IMR-90 (cell line): ENCODE measurements around the gene ATXN1. TPM values are rescaled to one million over a fixed set of nuclear protein-coding genes. Genes with fewer than 3 reads are reported as not detected.

Source experiments
- ATAC-seq: fragments of 200-7000 bp; cut with Tn5 transposase; 2 replicates; pipeline ENCODE4 v1.9.1; 2020; ENCODE audit warnings: low read depth, mild to moderate bottlenecking, moderate library complexity
- BruUV-seq: library from RNA; stranded (reverse); fragments of 400-500 nt; replicated peaks from 2 replicates; lab custom pipeline; 2021; lab: Mats Ljungman, UMichigan
- CTCF ChIA-PET: fragments of 300-600 bp; formaldehyde crosslinking; extraction: SDS; loops from one replicate; lab custom pipeline; 2021; ENCODE audit warnings: antibody characterized with exemption; lab: Yijun Ruan, JAX
- POLR2A ChIA-PET: fragments of 300-600 bp; sonication (Branson Sonifier 250); formaldehyde crosslinking; loops from one replicate; lab custom pipeline; 2022; ENCODE audit warnings: antibody characterized with exemption; ENCODE audit not compliant: unreplicated experiment; lab: Charles Lee
- DNase-seq: peaks from one replicate; pipeline ENCODE4 v3.0.0; 2013
- H2AFZ ChIP-seq: replicated peaks from 2 replicates; pipeline ENCODE3; 2013; ENCODE audit warnings: low read length, mild to moderate bottlenecking; ENCODE audit not compliant: poor library complexity
- H2AK5ac ChIP-seq: 2 replicates; pipeline ENCODE4 v1.6.1; 2013; ENCODE audit warnings: low read depth, low read length, inconsistent platforms
- H2AK9ac ChIP-seq: replicated peaks from 2 replicates; pipeline ENCODE3; 2013; ENCODE audit warnings: mild to moderate bottlenecking, low read depth, low read length, moderate library complexity; ENCODE audit not compliant: poor library complexity
- H2BK120ac ChIP-seq: 2 replicates; pipeline ENCODE4 v1.6.1; 2013; ENCODE audit warnings: low read depth, low read length, inconsistent platforms
- H2BK15ac ChIP-seq: 3 replicates; pipeline ENCODE4 v1.6.1; 2013; ENCODE audit warnings: low read depth, low read length, inconsistent platforms
- H2BK20ac ChIP-seq: 2 replicates; pipeline ENCODE4 v1.6.1; 2013; ENCODE audit warnings: low read depth, mild to moderate bottlenecking, inconsistent platforms, low read length, moderate library complexity
- H2BK5ac ChIP-seq: 2 replicates; pipeline ENCODE4 v1.6.1; 2013; ENCODE audit warnings: mild to moderate bottlenecking, low read depth, low read length, inconsistent platforms; ENCODE audit not compliant: poor library complexity, severe bottlenecking
- H3K14ac ChIP-seq: replicated peaks from 2 replicates; pipeline ENCODE4 v1.6.1; 2013; ENCODE audit warnings: low read depth, low read length, inconsistent platforms
- H3K18ac ChIP-seq: 2 replicates; pipeline ENCODE4 v1.6.1; 2013; ENCODE audit warnings: low read depth, low read length, control low read depth
- H3K23ac ChIP-seq: 2 replicates; pipeline ENCODE4 v1.6.1; 2013; ENCODE audit warnings: low read depth, low read length, inconsistent platforms
- H3K27ac ChIP-seq: 2 replicates; pipeline ENCODE4 v1.5.1; 2013; ENCODE audit warnings: mild to moderate bottlenecking, control low read depth, low read length; ENCODE audit not compliant: insufficient read depth
- H3K27me3 ChIP-seq: 2 replicates; pipeline ENCODE4 v1.6.1; 2013; ENCODE audit warnings: low read length; ENCODE audit not compliant: control insufficient read depth, insufficient read depth
- H3K36me3 ChIP-seq: 2 replicates; pipeline ENCODE4 v1.6.1; 2013; ENCODE audit warnings: low read length, mixed read lengths; ENCODE audit not compliant: control insufficient read depth, insufficient read depth
- H3K4ac ChIP-seq: 2 replicates; pipeline ENCODE4 v1.6.1; 2013; ENCODE audit warnings: low read depth, low read length, inconsistent platforms
- H3K4me1 ChIP-seq: 2 replicates; pipeline ENCODE4 v1.6.1; 2013; ENCODE audit warnings: low read length, mixed read lengths; ENCODE audit not compliant: control insufficient read depth, insufficient read depth
- H3K4me2 ChIP-seq: 2 replicates; pipeline ENCODE4 v1.6.1; 2013; ENCODE audit warnings: low read depth, mild to moderate bottlenecking, control low read depth, low read length, moderate library complexity
- H3K4me3 ChIP-seq: 2 replicates; pipeline ENCODE4 v1.5.1; 2013; ENCODE audit warnings: low read depth, mild to moderate bottlenecking, control low read depth, low read length, moderate library complexity; ENCODE audit not compliant: insufficient read depth
- H3K56ac ChIP-seq: 2 replicates; pipeline ENCODE4 v1.6.1; 2013; ENCODE audit warnings: low read length, inconsistent platforms; ENCODE audit not compliant: insufficient read depth; ENCODE audit errors: extremely low read depth
- H3K79me1 ChIP-seq, 2 experiments: 2 replicates each; pipeline ENCODE4 v1.6.1; 2013; ENCODE audit warnings: low read length in 2 of 2, inconsistent platforms in 1 of 2, low read depth in 1 of 2
- H3K9ac ChIP-seq: 2 replicates; pipeline ENCODE4 v1.6.1; 2013; ENCODE audit warnings: low read depth, low read length, control low read depth
- H3K9me1 ChIP-seq: 2 replicates; pipeline ENCODE4 v1.6.1; 2013; ENCODE audit warnings: low read length, inconsistent platforms; ENCODE audit not compliant: insufficient read depth
- H3K9me3 ChIP-seq: 2 replicates; pipeline ENCODE4 v1.6.1; 2013; ENCODE audit warnings: low read length; ENCODE audit not compliant: control insufficient read depth, insufficient read depth
- H4K20me1 ChIP-seq: 2 replicates; pipeline ENCODE4 v1.6.1; 2013; ENCODE audit warnings: low read length, inconsistent platforms; ENCODE audit not compliant: insufficient read depth
- H4K5ac ChIP-seq: 2 replicates; pipeline ENCODE4 v1.6.1; 2013; ENCODE audit warnings: mild to moderate bottlenecking, low read depth, low read length, control low read depth
- H4K8ac ChIP-seq, 2 experiments: 2 replicates each; pipeline ENCODE4 v1.6.1; 2013; ENCODE audit warnings: low read depth in 2 of 2, low read length in 2 of 2, control low read depth in 1 of 2, inconsistent platforms in 1 of 2
- H4K91ac ChIP-seq: 2 replicates; pipeline ENCODE4 v1.6.1; 2013; ENCODE audit warnings: low read depth, low read length, inconsistent platforms; ENCODE audit not compliant: insufficient read depth
- BHLHE40 ChIP-seq: fragments of 150-350 bp; IDR thresholded peaks from 2 replicates; pipeline ENCODE4 v1.6.1; 2016; ENCODE audit warnings: mild to moderate bottlenecking, low read depth, low read length
- CEBPB ChIP-seq: IDR thresholded peaks from 2 replicates; pipeline ENCODE4 v1.6.1; 2012; ENCODE audit warnings: low read depth, low read length, improper control_type of control experiment
- FOS ChIP-seq: fragments of 150-350 bp; IDR thresholded peaks from 2 replicates; pipeline ENCODE4 v1.6.1; 2016; ENCODE audit warnings: low read depth, low read length
- MAFK ChIP-seq: IDR thresholded peaks from 2 replicates; pipeline ENCODE4 v1.6.1; 2012; ENCODE audit warnings: low read depth, low read length, improper control_type of control experiment
- RAD21 ChIP-seq: IDR thresholded peaks from 2 replicates; pipeline ENCODE4 v1.6.1; 2012; ENCODE audit warnings: low read length, improper control_type of control experiment
- RCOR1 ChIP-seq: IDR thresholded peaks from 2 replicates; pipeline ENCODE4 v1.6.1; 2012; ENCODE audit warnings: mild to moderate bottlenecking, low read length, improper control_type of control experiment; ENCODE audit not compliant: insufficient replicate concordance
- RFX5 ChIP-seq: IDR thresholded peaks from 2 replicates; pipeline ENCODE4 v1.8.0; 2012; ENCODE audit warnings: low read depth, mild to moderate bottlenecking, low read length, moderate library complexity
- SMC3 ChIP-seq: fragments of 150-350 bp; IDR thresholded peaks from 2 replicates; pipeline ENCODE4 v1.6.1; 2016; ENCODE audit warnings: low read depth, mild to moderate bottlenecking, antibody characterized with exemption, low read length, moderate library complexity
- WGBS, 2 experiments: methylation state at CpG; one replicate each; pipeline versions ENCODE4 v1.1.5 to v1.1.7; 2013; ENCODE audit warnings: missing lambda C conversion rate in 2 of 2; ENCODE audit not compliant: insufficient read length in 1 of 2; ENCODE audit errors: extremely low coverage in 2 of 2; 5-methylcytosine and 5-hydroxymethylcytosine counted together
- dilution Hi-C: fragments of 300-500 bp; cut with HindIII; formaldehyde crosslinking; loops from one replicate; pipeline ENCODE4 v1.14.3; 2018; ENCODE audit warnings: low sequenced_read_pairs; ENCODE audit not compliant: unreplicated experiment
- in situ Hi-C: fragments of 300-500 bp; cut with MboI; formaldehyde crosslinking; loops from 3 replicates; pipeline ENCODE4 v1.14.3; 2019; ENCODE audit warnings: low sequenced_read_pairs, inconsistent platforms, mixed read lengths
- intact Hi-C: fragments of 100-400 bp; cut with micrococcal nuclease; formaldehyde crosslinking; loops from 2 replicates; pipeline ENCODE4 v1.10.0; 2022
- polyA plus RNA-seq, 3 experiments: library from polyadenylated mRNA; depleted of rRNA; stranded (reverse); fragments of >200 nt; gene quantifications; 2 replicates each; pipeline ENCODE4 v1.2.3, GENCODE V29; 2012; ENCODE audit warnings: low replicate concordance in 1 of 3
- total RNA-seq: library from RNA; depleted of rRNA; stranded (reverse); fragments of >200 nt; gene quantifications from 2 replicates; pipeline ENCODE4 v1.2.3, GENCODE V29; 2012
- TF ChIP-seq, protein P1 (sequence below): fragments of 150-350 bp; IDR thresholded peaks from 2 replicates; pipeline ENCODE4 v1.6.1; 2017; ENCODE audit warnings: mild to moderate bottlenecking, antibody characterized with exemption, low read length, low read depth

ATXN1 gene
- total and polyA plus RNA-seq, 2 of the 4 experiments (the other 2 are of a cell fraction), result 7.3 to 11.1 TPM

DNA sequence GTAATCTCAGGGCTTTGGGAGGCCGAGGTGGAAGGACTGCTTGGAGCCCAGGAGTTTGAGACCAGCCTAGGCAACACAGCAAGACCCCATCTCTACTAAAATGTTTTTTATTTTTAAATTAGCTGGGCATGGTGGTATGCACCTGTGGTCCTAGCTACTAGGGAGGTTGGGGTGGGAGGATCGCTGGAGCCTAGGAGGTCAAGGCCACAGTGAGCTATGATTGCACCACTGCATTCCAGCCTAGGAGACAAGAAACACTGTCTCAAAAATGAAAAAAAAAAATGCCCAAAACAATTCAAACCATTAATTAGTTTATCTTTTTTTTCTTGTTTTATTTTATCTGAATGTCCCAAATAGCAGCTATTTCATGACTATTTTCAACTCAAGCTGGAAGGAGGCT is 437.1 kb downstream of the ATXN1 start:
- Histone ChIP-seq H4K5ac (no peak overlapping the region), H3K23ac (no peak overlapping the region), H3K4me3 (no peak overlapping the region), H3K27me3 (no peaks in the 10 kb centered on the region), H3K14ac (no peak overlapping the region), H3K9me3 (no peaks in the 10 kb centered on the region), H3K9me1 (peaks cover 14% of the 10 kb centered on the region), H2AFZ (no peak overlapping the region), H2BK5ac (no peak overlapping the region), H3K4ac (no peak overlapping the region), H2BK15ac (no peak overlapping the region), H3K56ac (no peak overlapping the region), H2AK5ac (no peak overlapping the region; the same call in 1 of the 2 replicates), H3K4me2 (no peak overlapping the region), H2BK120ac (no peak overlapping the region), H3K27ac (no peak overlapping the region), H3K18ac (no peak overlapping the region), H2AK9ac (no peak overlapping the region), H3K9ac (no peak overlapping the region), H2BK20ac (no peak overlapping the region), H3K79me1 (peaks cover 4 to 23% of the 10 kb centered on the region in 2 experiments; a peak in 2 of 4 replicates), H4K8ac (no peak overlapping the region), H4K91ac (no peak overlapping the region), H3K4me1 (peaks cover 17% of the 10 kb centered on the region), H3K36me3 (peaks cover 16% of the 10 kb centered on the region), H4K20me1 (peaks cover 21% of the 10 kb centered on the region)
- CTCF ChIA-PET, result interaction anchor here (0.6 to 1.0 kb wide), 4 partner anchors 93 to 424 kb away, joined by 3 to 4 read pairs (median 3); no protein-coding TSS in a partner anchor
- DNase-seq, result no peak
- ATAC-seq, result no peak
- dilution Hi-C loops (no loop called here), intact Hi-C loops (loop anchor here (5.0 kb wide), 1 partner anchor 1938 kb away; the partner anchor contains the start of gene DEK), in situ Hi-C loops (no loop called here)
- POLR2A ChIA-PET, result no interaction called here
- BruUV-seq, result no TSS peak
- no CpG with 5 or more reads among the region's 2 CpGs for WGBS, 2 experiments
- TF ChIP-seq RAD21 (no peak), RCOR1 (no peak), FOS (no peak), RFX5 (no peak), CEBPB (no peak), SMC3 (no peak), BHLHE40 (no peak), MAFK (no peak)
- TF ChIP-seq, protein P1, sequence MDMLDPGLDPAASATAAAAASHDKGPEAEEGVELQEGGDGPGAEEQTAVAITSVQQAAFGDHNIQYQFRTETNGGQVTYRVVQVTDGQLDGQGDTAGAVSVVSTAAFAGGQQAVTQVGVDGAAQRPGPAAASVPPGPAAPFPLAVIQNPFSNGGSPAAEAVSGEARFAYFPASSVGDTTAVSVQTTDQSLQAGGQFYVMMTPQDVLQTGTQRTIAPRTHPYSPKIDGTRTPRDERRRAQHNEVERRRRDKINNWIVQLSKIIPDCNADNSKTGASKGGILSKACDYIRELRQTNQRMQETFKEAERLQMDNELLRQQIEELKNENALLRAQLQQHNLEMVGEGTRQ, result no peak
